Osteoblast (primary cell): Measurements from ENCODE around the gene LRRC56. TPM values are rescaled to one million over a fixed set of nuclear protein-coding genes. Genes with fewer than 3 reads are reported as not detected.
A peak's percentile ranks its signal among the peaks of the same experiment; 100 is the strongest.

Experiments
- DNase-seq: peaks from one replicate; pipeline ENCODE4 v3.0.0; 2011; ENCODE audit warnings: low spot score, mixed read lengths; ENCODE audit not compliant: insufficient read length; ENCODE audit errors: missing footprints
- H2AFZ ChIP-seq: 2 replicates; pipeline ENCODE4 v1.6.0; 2011; ENCODE audit warnings: mild to moderate bottlenecking, low read length
- H3K27ac ChIP-seq: 2 replicates; pipeline ENCODE4 v1.5.1; 2011; ENCODE audit warnings: mild to moderate bottlenecking, low read depth, low read length, moderate library complexity
- H3K27me3 ChIP-seq: 2 replicates; pipeline ENCODE4 v1.6.0; 2012; ENCODE audit warnings: mild to moderate bottlenecking, control low read depth, inconsistent platforms, low read length, moderate library complexity; ENCODE audit not compliant: insufficient read depth
- H3K36me3 ChIP-seq: 2 replicates; pipeline ENCODE4 v1.5.1; 2011; ENCODE audit warnings: mild to moderate bottlenecking, low read length, control low read depth, moderate library complexity; ENCODE audit not compliant: insufficient read depth
- H3K4me1 ChIP-seq: 2 replicates; pipeline ENCODE4 v1.5.1; 2011; ENCODE audit warnings: mild to moderate bottlenecking, low read length, control low read depth, moderate library complexity; ENCODE audit not compliant: insufficient read depth
- H3K4me2 ChIP-seq: 2 replicates; pipeline ENCODE4 v1.6.0; 2011; ENCODE audit warnings: mild to moderate bottlenecking, low read length; ENCODE audit not compliant: insufficient read depth
- H3K4me3 ChIP-seq: fragments of 200-600 bp; sonication (generic); 3 replicates; pipeline ENCODE4 v1.5.1; 2012; ENCODE audit warnings: mild to moderate bottlenecking, low read length, inconsistent platforms; ENCODE audit not compliant: insufficient read depth
- H3K79me2 ChIP-seq: 2 replicates; pipeline ENCODE4 v1.6.0; 2012; ENCODE audit warnings: mild to moderate bottlenecking, low read length, control low read depth, inconsistent platforms; ENCODE audit not compliant: insufficient read depth
- H3K9me3 ChIP-seq: 2 replicates; pipeline ENCODE4 v1.5.1; 2011; ENCODE audit warnings: low read depth, low read length, control low read depth
- H4K20me1 ChIP-seq: 2 replicates; pipeline ENCODE4 v1.6.0; 2012; ENCODE audit warnings: mild to moderate bottlenecking, low read length, control low read depth; ENCODE audit not compliant: insufficient read depth
- CTCF ChIP-seq: IDR thresholded peaks from 2 replicates; pipeline ENCODE4 v1.5.1; 2011; ENCODE audit warnings: mild to moderate bottlenecking, low read depth, low read length, moderate library complexity; ENCODE audit errors: extremely low read depth
- total RNA-seq: library from RNA; depleted of rRNA; stranded (reverse); fragments of >200 nt; gene quantifications from 2 replicates; pipeline ENCODE4 v1.2.3, GENCODE V29; 2012

The LRRC56 gene
- total RNA-seq, 1 donor, result 1.1 TPM

- Histone ChIP-seq H3K27ac (no peak overlapping the region), H3K27me3 (no peaks in the 10 kb centered on the region), H3K4me2 (no peak overlapping the region), H2AFZ (no peak overlapping the region), H3K4me1 (no peaks in the 10 kb centered on the region), H3K36me3 (peaks cover 13% of the 10 kb centered on the region), H4K20me1 (peaks cover 11% of the 10 kb centered on the region), H3K4me3 (no peak overlapping the region), H3K9me3 (no peaks in the 10 kb centered on the region), H3K79me2 (no peaks in the 10 kb centered on the region)
- peak; percentile 69 for DNase-seq
- no peak for TF ChIP-seq CTCF
Observed at GRCh38 chr11:528166-528814, 9.0 kb upstream of the LRRC56 start.

GRCh38 chr11:528815-529727 is 8.3 kb upstream of the LRRC56 start:
- peaks cover 7% of the 10 kb centered on the region for H3K79me2 ChIP-seq
- H3K9me3 ChIP-seq, result no peaks in the 10 kb centered on the region
- peaks cover 19% of the 10 kb centered on the region for H4K20me1 ChIP-seq
- H3K27me3 ChIP-seq, result no peaks in the 10 kb centered on the region
- H3K36me3 ChIP-seq, result peaks cover 13% of the 10 kb centered on the region
- H2AFZ ChIP-seq, result no peak overlapping the region
- no peak overlapping the region for H3K27ac ChIP-seq
- H3K4me2 ChIP-seq, result no peak overlapping the region
- DNase-seq, result peak; percentile 67
- TF ChIP-seq CTCF, result no peak
- no peak overlapping the region for H3K4me3 ChIP-seq
- peaks cover 2% of the 10 kb centered on the region for H3K4me1 ChIP-seq

GRCh38 chr11:529728-530411 is 7.5 kb upstream of the LRRC56 start:
- Histone ChIP-seq H3K27me3 (no peaks in the 10 kb centered on the region), H3K79me2 (peaks cover 15% of the 10 kb centered on the region), H3K36me3 (peaks cover 13% of the 10 kb centered on the region)

More at GRCh38 chr11:529728-530411, 7.5 kb upstream of the LRRC56 start:
- peaks cover 7% of the 10 kb centered on the region for H3K4me1 ChIP-seq
- no peak overlapping the region for H2AFZ ChIP-seq
- peak; percentile 80 for DNase-seq
- H3K27ac ChIP-seq, result no peak overlapping the region
- H4K20me1 ChIP-seq, result peaks cover 23% of the 10 kb centered on the region
- no peak overlapping the region for H3K4me3 ChIP-seq
- no peak for TF ChIP-seq CTCF
- H3K4me2 ChIP-seq, result no peak overlapping the region
- H3K9me3 ChIP-seq, result no peaks in the 10 kb centered on the region
